GM12878 (cell line): Measurements from ENCODE around the gene PAM.

ENCODE experiments used
- ASH2L ChIP-seq: fragments of 300-600, 200-600 bp; sonication (generic); IDR thresholded peaks from 2 replicates; pipeline ENCODE4 v1.6.1; 2017; ENCODE audit warnings: low read depth, mild to moderate bottlenecking, borderline replicate concordance
- CBX5 ChIP-seq: sonication (generic); IDR thresholded peaks from 2 replicates; pipeline ENCODE4 v1.6.1; 2016; ENCODE audit warnings: low read depth, moderate library complexity, mild to moderate bottlenecking, inconsistent platforms
- CREB1 ChIP-seq: IDR thresholded peaks from 2 replicates; pipeline ENCODE4 v1.6.1; 2012; ENCODE audit warnings: low read depth, mild to moderate bottlenecking, inconsistent platforms
- CTCF ChIP-seq, 3 experiments: IDR thresholded peaks in 2 of 3; conservative IDR thresholded peaks in 1 of 3; 2 replicates each; pipeline ENCODE4 v1.5.1; 2011; ENCODE audit warnings: low read depth in 3 of 3, low read length in 3 of 3, mild to moderate bottlenecking in 3 of 3, control low read depth in 2 of 3, moderate library complexity in 2 of 3, inconsistent platforms in 1 of 3, mixed read lengths in 1 of 3; ENCODE audit not compliant: control insufficient read depth in 2 of 3, insufficient read depth in 1 of 3; ENCODE audit errors: extremely low read depth in 1 of 3
- EGR1 ChIP-seq, 2 experiments: IDR thresholded peaks; 1 replicate in 1 of 2; 2 replicates in 1 of 2; pipeline ENCODE4 v1.6.1; 2011 to 2012; ENCODE audit warnings: low read depth in 2 of 2, low read length in 2 of 2, borderline replicate concordance in 1 of 2, mild to moderate bottlenecking in 1 of 2, moderate library complexity in 1 of 2
- KAT2A ChIP-seq: conservative IDR thresholded peaks from 2 replicates; pipeline ENCODE4 v1.6.1; 2011; ENCODE audit warnings: low read depth, low read length; ENCODE audit not compliant: control insufficient read depth
- MYC ChIP-seq: IDR thresholded peaks from 2 replicates; pipeline ENCODE4 v1.6.1; 2011; ENCODE audit warnings: mild to moderate bottlenecking, low read length, moderate library complexity, inconsistent platforms; ENCODE audit not compliant: insufficient read depth, insufficient replicate concordance, insufficient read length, severe bottlenecking
- NR2C2 ChIP-seq: IDR thresholded peaks from 2 replicates; pipeline ENCODE4 v1.6.1; 2011; ENCODE audit warnings: borderline replicate concordance, low read depth; ENCODE audit not compliant: control insufficient read depth, insufficient read length
- PBX3 ChIP-seq: IDR thresholded peaks from 2 replicates; pipeline ENCODE4 v1.6.1; 2011; ENCODE audit warnings: mild to moderate bottlenecking, low read depth, low read length, moderate library complexity; ENCODE audit not compliant: insufficient replicate concordance
- POLR2A ChIP-seq: IDR thresholded peaks from 2 replicates; pipeline ENCODE4 v1.6.1; 2011; ENCODE audit warnings: low read depth, mild to moderate bottlenecking, low read length
- POLR2AphosphoS2 ChIP-seq: IDR thresholded peaks from 2 replicates; pipeline ENCODE4 v1.6.1; 2011; ENCODE audit warnings: low read depth, mild to moderate bottlenecking, low read length, improper control_type of control experiment, moderate library complexity
- SMC3 ChIP-seq: IDR thresholded peaks from 2 replicates; pipeline ENCODE4 v1.6.1; 2011; ENCODE audit warnings: low read length, improper control_type of control experiment, borderline replicate concordance
- ZNF207 ChIP-seq: fragments of 450-650 bp; IDR thresholded peaks from 2 replicates; pipeline ENCODE4 v1.6.1; 2014; ENCODE audit warnings: antibody characterized with exemption, mild to moderate bottlenecking, borderline replicate concordance
- ZNF384 ChIP-seq: IDR thresholded peaks from 2 replicates; pipeline ENCODE4 v1.6.1; 2012; ENCODE audit warnings: low read depth, mild to moderate bottlenecking, low read length, improper control_type of control experiment, borderline replicate concordance

GRCh38 chr5:102787134-102787533, 32.0 kb downstream of the PAM start:
- TF ChIP-seq CTCF (IDR thresholded peaks at IDR 0.05 in 2 of 3, conservative IDR thresholded peaks at IDR 0.05 in 1 of 3; ENCODE audit: control insufficient read depth in 2 of 3, extremely low read depth in 1 of 3, insufficient read depth in 1 of 3, low read depth in 3 of 3, low read length in 3 of 3) (no peak), CBX5 (no peak), ZNF207 (no peak), ZNF384 (no peak), MYC (no peak), CREB1 (no peak), NR2C2 (no peak), EGR1 (IDR thresholded peaks at IDR 0.05; ENCODE audit: borderline replicate concordance in 1 of 2, low read depth in 2 of 2, low read length in 2 of 2) (no peak), ASH2L (no peak), KAT2A (no peak), SMC3 (no peak), POLR2A (no peak), POLR2AphosphoS2 (no peak), PBX3 (no peak)
